ACC112 (cell line): ENCODE measurements around the gene PRKAG2.

ENCODE experiments used
- H2AFZ ChIP-seq: fragments of 200-600 bp; sonication (generic); one replicate; pipeline ENCODE4 v1.6.0; 2017; ENCODE audit warnings: antibody characterized with exemption, low read length; ENCODE audit not compliant: unreplicated experiment
- H3K27ac ChIP-seq: fragments of 200-600 bp; sonication (generic); 2 replicates; pipeline ENCODE4 v1.5.1; 2014; ENCODE audit warnings: low read depth, mild to moderate bottlenecking, antibody characterized with exemption, low read length, moderate library complexity
- H3K27me3 ChIP-seq: fragments of 200-600 bp; sonication (generic); 2 replicates; pipeline ENCODE4 v1.6.1; 2014; ENCODE audit warnings: mild to moderate bottlenecking, antibody characterized with exemption, low read length, moderate library complexity, mixed read lengths; ENCODE audit not compliant: insufficient read depth
- H3K36me3 ChIP-seq: fragments of 200-600 bp; sonication (generic); 2 replicates; pipeline ENCODE4 v1.6.1; 2016; ENCODE audit warnings: mild to moderate bottlenecking, antibody characterized with exemption, low read length, moderate library complexity, mixed read lengths; ENCODE audit not compliant: insufficient read depth
- H3K4me1 ChIP-seq: fragments of 200-600 bp; sonication (generic); one replicate; pipeline ENCODE4 v1.6.1; 2016; ENCODE audit warnings: low read length, mixed read lengths; ENCODE audit not compliant: insufficient read depth, unreplicated experiment, control insufficient read depth
- H3K4me3 ChIP-seq: fragments of 200-600 bp; sonication (generic); 2 replicates; pipeline ENCODE4 v1.5.1; 2014; ENCODE audit warnings: mild to moderate bottlenecking, low read depth, low read length
- H3K79me2 ChIP-seq: fragments of 200-600 bp; sonication (generic); one replicate; pipeline ENCODE4 v1.6.0; 2016; ENCODE audit warnings: low read length; ENCODE audit not compliant: control insufficient read depth, unreplicated experiment, insufficient read depth

Gene PRKAG2

GRCh38 chr7:151650161-151650560 is 226.8 kb downstream of the PRKAG2 start:
- Histone ChIP-seq H3K36me3 (no peaks in the 10 kb centered on the region), H3K4me3 (peak overlapping the region; percentile 6; the same call in 1 of the 2 replicates)

GRCh38 chr7:151648429-151648828 is 228.5 kb downstream of the PRKAG2 start:
- Histone ChIP-seq H3K4me1 (peaks cover 24% of the 10 kb centered on the region), H3K36me3 (no peaks in the 10 kb centered on the region), H3K27ac (no peak overlapping the region), H2AFZ (no peak overlapping the region), H3K27me3 (no peaks in the 10 kb centered on the region), H3K79me2 (no peaks in the 10 kb centered on the region), H3K4me3 (no peak overlapping the region)

More at GRCh38 chr7:151650161-151650560, 226.8 kb downstream of the PRKAG2 start:
- Histone ChIP-seq H3K79me2 (no peaks in the 10 kb centered on the region), H2AFZ (no peak overlapping the region), H3K27ac (peak overlapping the region; percentile 72), H3K27me3 (no peaks in the 10 kb centered on the region), H3K4me1 (peaks cover 24% of the 10 kb centered on the region)

GRCh38 chr7:151647874-151648273 is 229.0 kb downstream of the PRKAG2 start:
- H3K4me1 ChIP-seq, result peaks cover 24% of the 10 kb centered on the region
- no peaks in the 10 kb centered on the region for H3K79me2 ChIP-seq
- no peak overlapping the region for H2AFZ ChIP-seq
- H3K4me3 ChIP-seq, result no peak overlapping the region
- no peaks in the 10 kb centered on the region for H3K36me3 ChIP-seq
- H3K27me3 ChIP-seq, result no peaks in the 10 kb centered on the region
- H3K27ac ChIP-seq, result no peak overlapping the region

- no peak overlapping the region for H3K27ac ChIP-seq
- H3K36me3 ChIP-seq, result no peaks in the 10 kb centered on the region
- no peak overlapping the region for H3K4me3 ChIP-seq
- H2AFZ ChIP-seq, result no peak overlapping the region
- H3K79me2 ChIP-seq, result no peaks in the 10 kb centered on the region
- H3K4me1 ChIP-seq, result peaks cover 24% of the 10 kb centered on the region
- no peaks in the 10 kb centered on the region for H3K27me3 ChIP-seq
Observed at GRCh38 chr7:151647006-151647405, 229.9 kb downstream of the PRKAG2 start.

GRCh38 chr7:151645311-151645710 is 231.6 kb downstream of the PRKAG2 start:
- Histone ChIP-seq H3K79me2 (no peaks in the 10 kb centered on the region), H3K36me3 (no peaks in the 10 kb centered on the region), H3K27me3 (no peaks in the 10 kb centered on the region), H2AFZ (no peak overlapping the region), H3K4me3 (no peak overlapping the region), H3K27ac (no peak overlapping the region), H3K4me1 (peaks cover 19% of the 10 kb centered on the region)

- Histone ChIP-seq H3K79me2 (no peaks in the 10 kb centered on the region), H3K36me3 (no peaks in the 10 kb centered on the region), H3K27me3 (no peaks in the 10 kb centered on the region), H3K4me1 (peaks cover 15% of the 10 kb centered on the region), H3K27ac (no peak overlapping the region), H2AFZ (no peak overlapping the region), H3K4me3 (no peak overlapping the region)
Observed at GRCh38 chr7:151644554-151644953, 232.4 kb downstream of the PRKAG2 start.

- H3K4me1 ChIP-seq, result peaks cover 8% of the 10 kb centered on the region
Observed at GRCh38 chr7:151642746-151643145, 234.2 kb downstream of the PRKAG2 start.

GRCh38 chr7:151641587-151641986 is 235.3 kb downstream of the PRKAG2 start:
- no peak overlapping the region for H2AFZ ChIP-seq
- peaks cover 8% of the 10 kb centered on the region for H3K4me1 ChIP-seq
- H3K36me3 ChIP-seq, result no peaks in the 10 kb centered on the region
- no peaks in the 10 kb centered on the region for H3K79me2 ChIP-seq
- no peaks in the 10 kb centered on the region for H3K27me3 ChIP-seq
- H3K27ac ChIP-seq, result no peak overlapping the region
- H3K4me3 ChIP-seq, result no peak overlapping the region

More at GRCh38 chr7:151642746-151643145, 234.2 kb downstream of the PRKAG2 start:
- H3K36me3 ChIP-seq, result no peaks in the 10 kb centered on the region
- H3K27me3 ChIP-seq, result no peaks in the 10 kb centered on the region
- no peaks in the 10 kb centered on the region for H3K79me2 ChIP-seq
- no peak overlapping the region for H3K27ac ChIP-seq
- H3K4me3 ChIP-seq, result no peak overlapping the region
- no peak overlapping the region for H2AFZ ChIP-seq

- no peak overlapping the region for H3K27ac ChIP-seq
- no peaks in the 10 kb centered on the region for H3K27me3 ChIP-seq
- H3K4me3 ChIP-seq, result no peak overlapping the region
- peaks cover 12% of the 10 kb centered on the region for H3K4me1 ChIP-seq
- H3K36me3 ChIP-seq, result no peaks in the 10 kb centered on the region
- no peak overlapping the region for H2AFZ ChIP-seq
- no peaks in the 10 kb centered on the region for H3K79me2 ChIP-seq
Observed at GRCh38 chr7:151637781-151638261, 239.1 kb downstream of the PRKAG2 start.

- H3K79me2 ChIP-seq, result peaks cover 16% of the 10 kb centered on the region
- H2AFZ ChIP-seq, result no peak overlapping the region
- no peak overlapping the region for H3K4me3 ChIP-seq
- H3K27me3 ChIP-seq, result no peaks in the 10 kb centered on the region
- H3K27ac ChIP-seq, result no peak overlapping the region
- H3K4me1 ChIP-seq, result peaks cover 16% of the 10 kb centered on the region
- no peaks in the 10 kb centered on the region for H3K36me3 ChIP-seq
Observed at GRCh38 chr7:151634643-151635042, 242.3 kb downstream of the PRKAG2 start.

- Histone ChIP-seq H3K27me3 (no peaks in the 10 kb centered on the region), H3K4me1 (peaks cover 20% of the 10 kb centered on the region), H3K36me3 (no peaks in the 10 kb centered on the region), H3K4me3 (no peak overlapping the region), H3K27ac (peak overlapping the region; percentile 46), H2AFZ (no peak overlapping the region), H3K79me2 (peaks cover 27% of the 10 kb centered on the region)
Observed at GRCh38 chr7:151633516-151633812, 243.5 kb downstream of the PRKAG2 start.
